ENCODE measurements around the gene HHEX. TPM values are rescaled to one million over a fixed set of nuclear protein-coding genes. Genes with fewer than 3 reads are reported as not detected.

HHEX gene
- total and polyA plus RNA-seq, 2 of the 8 experiments (the other 6 are each of a cell fraction or from before 2014, with no cell fraction given): 0.56 to 1.5 TPM

DNA sequence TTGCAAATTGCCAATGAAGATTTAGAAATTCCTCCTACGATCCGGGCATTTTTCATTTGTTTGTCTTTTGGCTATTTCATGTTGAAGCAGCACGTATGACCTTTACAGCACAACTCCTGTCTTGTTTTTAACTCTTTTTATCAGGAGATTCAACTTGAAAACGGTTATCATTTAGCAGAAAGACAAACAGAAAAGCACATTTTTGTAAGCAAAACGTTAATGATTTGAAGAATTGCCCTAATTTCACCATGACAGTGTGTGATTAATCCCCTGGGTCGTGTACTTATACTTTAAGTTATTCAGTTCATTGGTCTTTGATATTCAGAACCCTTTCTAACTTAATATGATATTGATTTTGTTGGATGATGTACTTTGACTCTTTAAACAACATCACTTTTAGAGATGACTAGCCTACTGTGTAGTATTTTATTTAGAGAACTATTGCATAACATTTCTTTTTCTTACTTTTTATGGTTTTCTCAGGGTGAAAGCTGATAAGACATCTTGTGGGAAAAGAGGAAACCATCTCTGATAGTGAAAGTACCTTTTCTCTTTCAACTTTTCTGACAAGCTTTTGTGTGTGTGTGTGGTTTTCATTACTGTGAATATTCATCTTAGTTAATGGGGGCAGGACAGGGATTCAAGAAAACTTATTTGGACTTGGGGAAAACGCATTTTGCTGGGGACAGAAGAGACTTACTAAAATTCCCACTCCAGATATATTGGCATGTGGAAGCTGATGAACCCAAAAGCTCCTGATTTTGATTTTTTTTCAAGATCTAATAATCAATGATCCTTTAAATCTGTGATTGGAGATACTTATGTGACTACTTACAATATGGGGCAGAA, 8.1 kb downstream of the HHEX start (continued):
- TF ChIP-seq CHD2 (IDR thresholded peaks at IDR 0.05; ENCODE audit: low read length) (no peak), GTF2F1 (IDR thresholded peaks at IDR 0.05; ENCODE audit: borderline replicate concordance, low read depth, low read length) (no peak), SP2 (IDR thresholded peaks at IDR 0.05; ENCODE audit: low read length) (no peak), RNF2 (IDR thresholded peaks at IDR 0.05; ENCODE audit: borderline replicate concordance, low read depth, low read length, missing control alignments, poor library complexity, severe bottlenecking) (no peak), SP1 (IDR thresholded peaks at IDR 0.05; ENCODE audit: low read depth, low read length) (no peak)

Measured in H1 (cell line).